Mammary epithelial cell (primary cell): ENCODE data around the gene STOML2.

Source experiments
- CTCF ChIP-seq, 2 donors: IDR thresholded peaks in 1 of 2; conservative IDR thresholded peaks in 1 of 2; 2 replicates each; pipeline ENCODE4 v1.5.1; 2011 to 2012; ENCODE audit warnings: inconsistent platforms in 2 of 2, low read length in 2 of 2, mild to moderate bottlenecking in 2 of 2, control low read depth in 1 of 2, low read depth in 1 of 2; ENCODE audit not compliant: insufficient read depth in 1 of 2; ENCODE audit errors: extremely low read depth in 1 of 2
- EZH2 ChIP-seq: IDR thresholded peaks from 2 replicates; pipeline ENCODE4 v1.6.1; 2012; ENCODE audit warnings: low read length, inconsistent platforms, borderline replicate concordance

DNA sequence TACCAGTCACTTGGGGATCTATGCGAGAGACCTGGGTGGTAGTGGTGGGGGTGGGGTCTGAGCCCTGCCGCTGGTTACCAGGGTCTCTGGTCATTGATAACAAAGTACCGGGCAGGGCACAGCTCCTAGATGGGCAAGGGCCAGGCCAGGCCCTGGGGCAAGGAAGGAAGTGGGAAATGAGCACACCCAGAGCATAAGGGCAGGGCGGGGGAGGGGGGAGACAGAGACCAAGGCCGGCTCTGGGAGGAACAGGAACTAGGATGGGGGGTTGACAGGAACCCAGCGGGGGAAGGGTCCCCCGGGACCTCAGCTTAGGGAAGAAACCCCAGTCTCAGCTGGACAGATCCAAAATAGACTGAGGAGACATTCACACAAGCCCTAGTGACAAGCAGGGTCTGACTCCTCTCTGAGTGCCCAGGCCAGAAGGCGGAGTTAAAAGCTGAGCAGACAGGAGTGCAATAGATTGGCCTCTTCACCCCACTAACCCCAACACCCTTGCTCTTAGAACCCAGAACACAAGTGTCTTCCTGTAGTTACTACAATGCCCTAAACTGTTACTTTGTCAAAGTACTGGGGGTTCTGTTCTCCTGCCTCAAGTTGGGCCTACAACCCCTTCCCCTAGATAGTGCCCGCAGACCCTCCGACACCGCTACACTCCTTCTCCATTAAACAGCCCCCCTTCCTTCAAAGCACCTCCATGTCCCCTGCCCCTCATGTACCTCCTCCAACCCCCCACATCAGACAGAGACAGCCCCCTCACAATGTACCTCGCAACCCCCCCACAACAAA is 12.1 kb upstream of the STOML2 start:
- TF ChIP-seq CTCF (conservative IDR thresholded peaks at IDR 0.05 in 1 of 2, IDR thresholded peaks at IDR 0.05 in 1 of 2; ENCODE audit: extremely low read depth in 1 of 2, insufficient read depth in 1 of 2, low read depth in 1 of 2, low read length in 2 of 2) (no peak), EZH2 (no peak)
